Keratinocyte (primary cell): ENCODE results near the gene USP35. TPM values are rescaled to one million over a fixed set of nuclear protein-coding genes. Genes with fewer than 3 reads are reported as not detected.
A peak's percentile ranks its signal among the peaks of the same experiment; 100 is the strongest.

Source experiments
- DNase-seq: peaks from one replicate; pipeline ENCODE4 v3.0.0-alpha.2; 2011; ENCODE audit warnings: low read depth, missing footprints, low spot score
- FAIRE-seq: peaks from 2 replicates; lab custom pipeline; 2011; peaks lifted over from hg19 to GRCh38; lab: Jason Lieb, UNC
- H2AFZ ChIP-seq: 2 replicates; pipeline ENCODE4 v1.6.0; 2012; ENCODE audit warnings: low read length, control low read depth, inconsistent platforms; ENCODE audit not compliant: control insufficient read depth
- H3K27ac ChIP-seq: 2 replicates; pipeline ENCODE4 v1.5.1; 2011; ENCODE audit warnings: low read length; ENCODE audit not compliant: control insufficient read depth, insufficient read depth
- H3K27me3 ChIP-seq: 3 replicates; pipeline ENCODE4 v1.6.0; 2011; ENCODE audit warnings: low read length; ENCODE audit not compliant: control insufficient read depth, insufficient read depth; ENCODE audit errors: extremely low read depth
- H3K36me3 ChIP-seq, 2 experiments: 2 replicates in 1 of 2; 3 replicates in 1 of 2; pipeline ENCODE4 v1.5.1; 2011; ENCODE audit warnings: low read length in 2 of 2, mild to moderate bottlenecking in 1 of 2; ENCODE audit not compliant: control insufficient read depth in 2 of 2, insufficient read depth in 2 of 2; ENCODE audit errors: extremely low read depth in 1 of 2
- H3K4me1 ChIP-seq: 3 replicates; pipeline ENCODE4 v1.5.1; 2011; ENCODE audit warnings: low read length; ENCODE audit not compliant: control insufficient read depth, insufficient read depth; ENCODE audit errors: extremely low read depth
- H3K4me2 ChIP-seq: 3 replicates; pipeline ENCODE4 v1.6.0; 2011; ENCODE audit warnings: low read depth, low read length; ENCODE audit not compliant: control insufficient read depth, insufficient read depth; ENCODE audit errors: extremely low read depth
- H3K4me3 ChIP-seq, 3 experiments: fragments of 200-600 bp in 1 of 3; sonication (generic) in 1 of 3; 2 replicates in 2 of 3; 3 replicates in 1 of 3; pipeline ENCODE4 v1.5.1; 2011 to 2016; ENCODE audit warnings: low read length in 3 of 3, mild to moderate bottlenecking in 3 of 3, control low read depth in 2 of 3, inconsistent platforms in 1 of 3, low read depth in 1 of 3, mixed read lengths in 1 of 3, mixed run types in 1 of 3, moderate library complexity in 1 of 3; ENCODE audit not compliant: control insufficient read depth in 2 of 3, insufficient read depth in 2 of 3; ENCODE audit errors: extremely low read depth in 1 of 3
- H3K79me2 ChIP-seq: 2 replicates; pipeline ENCODE4 v1.6.0; 2012; ENCODE audit warnings: low read length; ENCODE audit not compliant: control insufficient read depth, insufficient read depth
- H3K9ac ChIP-seq: 3 replicates; pipeline ENCODE4 v1.6.0; 2011; ENCODE audit warnings: low read length; ENCODE audit not compliant: control insufficient read depth, insufficient read depth; ENCODE audit errors: extremely low read depth
- H3K9me1 ChIP-seq: 3 replicates; pipeline ENCODE4 v1.6.0; 2011; ENCODE audit warnings: low read length; ENCODE audit not compliant: control insufficient read depth, insufficient read depth; ENCODE audit errors: extremely low read depth
- H3K9me3 ChIP-seq: 2 replicates; pipeline ENCODE4 v1.5.1; 2012; ENCODE audit warnings: low read depth, low read length; ENCODE audit not compliant: control insufficient read depth
- H4K20me1 ChIP-seq: 3 replicates; pipeline ENCODE4 v1.6.0; 2011; ENCODE audit warnings: low read length; ENCODE audit not compliant: control insufficient read depth, insufficient read depth; ENCODE audit errors: extremely low read depth
- EZH2 ChIP-seq: IDR thresholded peaks from one replicate; pipeline ENCODE4 v1.6.1; 2012; ENCODE audit warnings: inconsistent platforms, mild to moderate bottlenecking, low read length, moderate library complexity
- dilution Hi-C: fragments of 300-500 bp; cut with MboI; formaldehyde crosslinking; loops from one replicate; pipeline ENCODE4 v1.7.0; 2020; ENCODE audit warnings: low sequenced_read_pairs; ENCODE audit not compliant: extremely low pct_ligation_motif_present
- polyA minus RNA-seq, 3 experiments: library from RNA; depleted of rRNA, polyadenylated mRNA; stranded (reverse); fragments of >200 nt; gene quantifications; 1 replicate in 1 of 3; 2 replicates in 1 of 3; 3 replicates in 1 of 3; pipeline ENCODE4 v1.2.3, GENCODE V29; 2011
- polyA plus RNA-seq, 5 experiments: library from polyadenylated mRNA; depleted of rRNA in 3 of 5; stranded (reverse) in 3 of 5; stranded (forward) in 1 of 5; unstranded in 1 of 5; fragments of >200 nt; gene quantifications; 1 replicate in 1 of 5; 2 replicates in 3 of 5; 3 replicates in 1 of 5; pipeline versions ENCODE4 v1.2.1 to v1.2.3, GENCODE V29; 2011 to 2012; ENCODE audit warnings: missing spikeins in 2 of 5, low read depth in 1 of 5, low replicate concordance in 1 of 5
- TF ChIP-seq, protein P1 (sequence below), 3 experiments: IDR thresholded peaks in 1 of 3; conservative IDR thresholded peaks in 1 of 3; optimal IDR thresholded peaks in 1 of 3; 2 replicates in 2 of 3; 3 replicates in 1 of 3; pipeline versions ENCODE3 to v1.5.1; 2011; ENCODE audit warnings: low read length in 3 of 3, mild to moderate bottlenecking in 3 of 3, moderate library complexity in 2 of 3, control low read depth in 1 of 3, inconsistent platforms in 1 of 3; ENCODE audit not compliant: insufficient read depth in 2 of 3; ENCODE audit errors: extremely low read depth in 1 of 3

The USP35 gene, protein sequence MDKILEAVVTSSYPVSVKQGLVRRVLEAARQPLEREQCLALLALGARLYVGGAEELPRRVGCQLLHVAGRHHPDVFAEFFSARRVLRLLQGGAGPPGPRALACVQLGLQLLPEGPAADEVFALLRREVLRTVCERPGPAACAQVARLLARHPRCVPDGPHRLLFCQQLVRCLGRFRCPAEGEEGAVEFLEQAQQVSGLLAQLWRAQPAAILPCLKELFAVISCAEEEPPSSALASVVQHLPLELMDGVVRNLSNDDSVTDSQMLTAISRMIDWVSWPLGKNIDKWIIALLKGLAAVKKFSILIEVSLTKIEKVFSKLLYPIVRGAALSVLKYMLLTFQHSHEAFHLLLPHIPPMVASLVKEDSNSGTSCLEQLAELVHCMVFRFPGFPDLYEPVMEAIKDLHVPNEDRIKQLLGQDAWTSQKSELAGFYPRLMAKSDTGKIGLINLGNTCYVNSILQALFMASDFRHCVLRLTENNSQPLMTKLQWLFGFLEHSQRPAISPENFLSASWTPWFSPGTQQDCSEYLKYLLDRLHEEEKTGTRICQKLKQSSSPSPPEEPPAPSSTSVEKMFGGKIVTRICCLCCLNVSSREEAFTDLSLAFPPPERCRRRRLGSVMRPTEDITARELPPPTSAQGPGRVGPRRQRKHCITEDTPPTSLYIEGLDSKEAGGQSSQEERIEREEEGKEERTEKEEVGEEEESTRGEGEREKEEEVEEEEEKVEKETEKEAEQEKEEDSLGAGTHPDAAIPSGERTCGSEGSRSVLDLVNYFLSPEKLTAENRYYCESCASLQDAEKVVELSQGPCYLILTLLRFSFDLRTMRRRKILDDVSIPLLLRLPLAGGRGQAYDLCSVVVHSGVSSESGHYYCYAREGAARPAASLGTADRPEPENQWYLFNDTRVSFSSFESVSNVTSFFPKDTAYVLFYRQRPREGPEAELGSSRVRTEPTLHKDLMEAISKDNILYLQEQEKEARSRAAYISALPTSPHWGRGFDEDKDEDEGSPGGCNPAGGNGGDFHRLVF
- polyA plus RNA-seq (4.8 to 8.4 TPM (median 5.0 TPM) in 3 replicates), polyA minus RNA-seq (6.5 to 8.9 TPM (median 8.4 TPM) in 3 replicates)
- 1.3 TPM for polyA plus RNA-seq (2011; ENCODE audit: low read depth)
- 2.6 and 3.6 TPM in 2 replicates for polyA plus RNA-seq (2011; cell fraction: cytosol; rRNA removed)
- polyA plus RNA-seq (2011; cell fraction: nucleus; rRNA removed), result 23.8 and 25.5 TPM in 2 replicates
- 1.9 and 5.4 TPM in 2 replicates for polyA plus RNA-seq (2012; ENCODE audit: low replicate concordance)
- polyA minus RNA-seq (2011; cell fraction: cytosol; rRNA and poly(A)+ RNA removed), result 5.2 TPM
- 13.4 and 13.5 TPM in 2 replicates for polyA minus RNA-seq (2011; cell fraction: nucleus; rRNA and poly(A)+ RNA removed)

DNA sequence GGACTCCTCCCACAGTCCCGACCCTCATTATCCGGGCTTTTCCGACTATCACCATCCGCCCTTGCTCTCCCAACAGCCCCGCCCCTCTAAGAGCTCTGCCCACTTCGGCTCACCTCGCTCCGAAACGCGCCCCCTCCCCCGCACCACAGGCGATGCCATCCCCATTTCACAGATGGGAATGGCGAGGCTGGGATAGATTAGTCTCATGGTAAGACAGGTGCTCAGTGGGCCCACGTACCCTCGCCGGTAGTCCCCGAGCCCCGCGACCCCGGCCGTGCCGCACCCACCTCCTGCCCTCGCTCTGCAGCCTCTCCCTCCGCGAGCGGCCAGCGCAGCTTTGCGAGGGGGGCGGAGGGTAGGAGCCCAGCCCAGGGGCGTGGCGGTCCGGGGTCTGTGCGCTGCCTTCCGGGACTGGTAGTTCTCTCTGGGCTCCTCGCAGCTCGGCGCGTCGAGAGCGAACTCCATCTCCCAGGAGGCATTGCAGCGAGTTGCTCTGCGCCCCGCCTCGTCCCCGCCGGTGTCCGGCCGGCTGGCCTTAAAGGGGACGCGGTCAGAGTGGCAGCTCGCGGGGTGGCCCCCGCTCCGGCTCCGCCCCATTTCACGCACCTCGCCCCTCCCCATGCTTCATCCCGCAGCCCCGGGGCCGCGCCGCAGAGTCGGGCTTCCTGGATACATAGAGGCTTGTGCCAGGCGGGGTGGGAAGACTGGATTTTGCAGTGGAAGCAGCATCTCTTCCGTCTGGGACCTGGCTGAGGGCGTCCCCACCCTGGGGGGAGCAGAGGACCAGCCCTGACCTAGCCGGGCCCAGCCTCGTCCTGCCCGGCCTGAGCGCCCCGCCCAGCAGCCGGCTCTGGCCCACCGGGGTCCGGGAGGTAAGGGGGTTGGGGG is at the start of gene USP35, which contains the start of gene KCTD21:
Gene USP35, plus strand, starts transcription at position 634 of the 888 bp plus-strand sequence. CDS start 7,327 bp downstream, outside the sequence.
Gene KCTD21, minus strand, starts transcription at position 341 of the 888 bp plus-strand sequence. CDS start 14,072 bp downstream, outside the sequence.
- FAIRE-seq (peak; percentile 63), DNase-seq (peak; percentile 76)
- Histone ChIP-seq H3K4me3 (peak within 1 kb of the TSS; percentile 73 to 87 (median 86)), H3K9ac (peak within 1 kb of the TSS; percentile 63), H4K20me1 (no peaks in the 10 kb centered on the region), H3K9me3 (no peaks in the 10 kb centered on the region), H3K27ac (peak within 1 kb of the TSS; percentile 67), H3K4me1 (peaks cover 33% of the 10 kb centered on the region), H3K36me3 (peaks cover 0 to 2% of the 10 kb centered on the region in 2 experiments), H3K9me1 (no peaks in the 10 kb centered on the region), H3K27me3 (no peaks in the 10 kb centered on the region), H2AFZ (peak within 1 kb of the TSS; percentile 79), H3K4me2 (peak within 1 kb of the TSS; percentile 91), H3K79me2 (peaks cover 34% of the 10 kb centered on the region)
- TF ChIP-seq EZH2, result no peak
- TF ChIP-seq, protein P1, sequence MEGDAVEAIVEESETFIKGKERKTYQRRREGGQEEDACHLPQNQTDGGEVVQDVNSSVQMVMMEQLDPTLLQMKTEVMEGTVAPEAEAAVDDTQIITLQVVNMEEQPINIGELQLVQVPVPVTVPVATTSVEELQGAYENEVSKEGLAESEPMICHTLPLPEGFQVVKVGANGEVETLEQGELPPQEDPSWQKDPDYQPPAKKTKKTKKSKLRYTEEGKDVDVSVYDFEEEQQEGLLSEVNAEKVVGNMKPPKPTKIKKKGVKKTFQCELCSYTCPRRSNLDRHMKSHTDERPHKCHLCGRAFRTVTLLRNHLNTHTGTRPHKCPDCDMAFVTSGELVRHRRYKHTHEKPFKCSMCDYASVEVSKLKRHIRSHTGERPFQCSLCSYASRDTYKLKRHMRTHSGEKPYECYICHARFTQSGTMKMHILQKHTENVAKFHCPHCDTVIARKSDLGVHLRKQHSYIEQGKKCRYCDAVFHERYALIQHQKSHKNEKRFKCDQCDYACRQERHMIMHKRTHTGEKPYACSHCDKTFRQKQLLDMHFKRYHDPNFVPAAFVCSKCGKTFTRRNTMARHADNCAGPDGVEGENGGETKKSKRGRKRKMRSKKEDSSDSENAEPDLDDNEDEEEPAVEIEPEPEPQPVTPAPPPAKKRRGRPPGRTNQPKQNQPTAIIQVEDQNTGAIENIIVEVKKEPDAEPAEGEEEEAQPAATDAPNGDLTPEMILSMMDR (optimal IDR thresholded peaks at IDR 0.05 in 1 of 3, IDR thresholded peaks at IDR 0.05 in 1 of 3, conservative IDR thresholded peaks at IDR 0.05 in 1 of 3; ENCODE audit: extremely low read depth in 1 of 3, insufficient read depth in 2 of 3, low read length in 3 of 3), result no peak
- dilution Hi-C loops, result no loop called here
